ENCODE results near the gene NFATC2. TPM values are rescaled to one million over a fixed set of nuclear protein-coding genes. Genes with fewer than 3 reads are reported as not detected.

The NFATC2 gene
- total RNA-seq, 3 donors from 2014 or later: 5.9 to 11.9 (median 10.2) TPM

DNA sequence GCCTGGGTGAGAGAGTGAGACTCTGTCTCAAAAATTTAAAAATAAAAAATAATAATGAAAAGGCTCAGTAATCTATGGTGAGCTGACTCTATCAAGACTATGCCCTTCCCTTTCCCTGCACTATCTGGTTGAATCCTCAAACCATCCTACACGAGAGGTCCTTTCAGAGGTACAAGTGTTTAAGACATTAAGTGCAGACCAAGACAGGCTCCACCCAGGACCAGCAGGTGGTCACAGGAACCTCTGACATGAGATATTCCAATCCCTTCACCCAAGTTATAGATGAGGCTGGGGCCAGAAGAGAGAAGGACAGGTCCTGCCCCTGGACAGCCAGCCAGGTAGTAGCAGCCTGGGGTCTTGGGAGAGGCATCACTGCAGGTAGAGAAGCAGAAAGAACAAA is 182.6 kb downstream of the NFATC2 start:
- no peak overlapping the region for H3K27ac ChIP-seq
- H3K4me3 ChIP-seq: no peak overlapping the region
- H3K9me3 ChIP-seq: peaks cover 0 to 13% of the 10 kb centered on the region in 2 donors
- intact Hi-C loops (cut with DNase I; ENCODE audit: low total_unique reads): no loop called here
- H3K36me3 ChIP-seq: no peaks in the 10 kb centered on the region
- TF ChIP-seq POLR2A (IDR thresholded peaks at IDR 0.05) (no peak), POLR2AphosphoS5 (IDR thresholded peaks at IDR 0.05) (no peak)
- TF ChIP-seq, protein P1, sequence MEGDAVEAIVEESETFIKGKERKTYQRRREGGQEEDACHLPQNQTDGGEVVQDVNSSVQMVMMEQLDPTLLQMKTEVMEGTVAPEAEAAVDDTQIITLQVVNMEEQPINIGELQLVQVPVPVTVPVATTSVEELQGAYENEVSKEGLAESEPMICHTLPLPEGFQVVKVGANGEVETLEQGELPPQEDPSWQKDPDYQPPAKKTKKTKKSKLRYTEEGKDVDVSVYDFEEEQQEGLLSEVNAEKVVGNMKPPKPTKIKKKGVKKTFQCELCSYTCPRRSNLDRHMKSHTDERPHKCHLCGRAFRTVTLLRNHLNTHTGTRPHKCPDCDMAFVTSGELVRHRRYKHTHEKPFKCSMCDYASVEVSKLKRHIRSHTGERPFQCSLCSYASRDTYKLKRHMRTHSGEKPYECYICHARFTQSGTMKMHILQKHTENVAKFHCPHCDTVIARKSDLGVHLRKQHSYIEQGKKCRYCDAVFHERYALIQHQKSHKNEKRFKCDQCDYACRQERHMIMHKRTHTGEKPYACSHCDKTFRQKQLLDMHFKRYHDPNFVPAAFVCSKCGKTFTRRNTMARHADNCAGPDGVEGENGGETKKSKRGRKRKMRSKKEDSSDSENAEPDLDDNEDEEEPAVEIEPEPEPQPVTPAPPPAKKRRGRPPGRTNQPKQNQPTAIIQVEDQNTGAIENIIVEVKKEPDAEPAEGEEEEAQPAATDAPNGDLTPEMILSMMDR (IDR thresholded peaks at IDR 0.05): no peak
- H3K4me1 ChIP-seq: no peaks in the 10 kb centered on the region
- DNase-seq (ENCODE audit: low spot score in 2 of 2): no peak
- H3K27me3 ChIP-seq: no peaks in the 10 kb centered on the region

- TF ChIP-seq, protein P1 (IDR thresholded peaks at IDR 0.05): no peak
- TF ChIP-seq POLR2A (IDR thresholded peaks at IDR 0.05): no peak
- H3K36me3 ChIP-seq: no peaks in the 10 kb centered on the region
- no peaks in the 10 kb centered on the region for H3K4me1 ChIP-seq
- no peak overlapping the region for H3K4me3 ChIP-seq
- DNase-seq (ENCODE audit: low spot score in 2 of 2): no peak
- peaks cover 0 to 13% of the 10 kb centered on the region in 2 donors for H3K9me3 ChIP-seq
- H3K27ac ChIP-seq: no peak overlapping the region
- intact Hi-C loops (cut with DNase I; ENCODE audit: low total_unique reads): no loop called here
- no peaks in the 10 kb centered on the region for H3K27me3 ChIP-seq
Measured at GRCh38 chr20:51359401-51359800, 183.1 kb downstream of the NFATC2 start.

- no peak for DNase-seq (ENCODE audit: low spot score in 2 of 2)
- no peak for TF ChIP-seq POLR2A (IDR thresholded peaks at IDR 0.05)
- TF ChIP-seq, protein P1 (IDR thresholded peaks at IDR 0.05): no peak
- no peak for TF ChIP-seq POLR2AphosphoS5 (IDR thresholded peaks at IDR 0.05)
- intact Hi-C loops (cut with DNase I; ENCODE audit: low total_unique reads): no loop called here
- no peaks in the 10 kb centered on the region for H3K4me1 ChIP-seq
- no peak overlapping the region for H3K4me3 ChIP-seq
- no peaks in the 10 kb centered on the region for H3K36me3 ChIP-seq
- H3K9me3 ChIP-seq: peaks cover 0 to 5% of the 10 kb centered on the region in 2 donors
- no peak overlapping the region for H3K27ac ChIP-seq
- H3K27me3 ChIP-seq: no peaks in the 10 kb centered on the region
Measured at GRCh38 chr20:51358032-51358724, 184.3 kb downstream of the NFATC2 start.

DNA sequence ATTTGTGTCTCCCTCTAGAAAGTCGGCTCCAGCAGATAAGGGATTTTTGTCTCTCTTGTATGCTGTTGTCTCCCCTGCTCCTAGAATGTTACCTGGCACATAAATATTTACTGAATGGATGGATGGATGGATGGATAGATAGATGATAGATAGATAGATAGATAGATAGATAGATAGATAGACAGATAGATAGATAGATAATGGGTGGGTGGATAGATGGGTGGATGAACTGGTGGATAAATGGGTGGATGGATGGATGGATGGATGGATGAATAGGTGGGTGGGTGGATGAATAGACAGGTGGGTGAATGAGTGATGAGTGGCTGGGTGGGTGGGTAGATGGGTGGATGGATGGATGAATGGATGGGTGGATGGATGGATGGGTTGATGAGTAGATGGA is 185.0 kb downstream of the NFATC2 start:
- TF ChIP-seq, protein P1 (IDR thresholded peaks at IDR 0.05): no peak
- TF ChIP-seq POLR2AphosphoS5 (IDR thresholded peaks at IDR 0.05) (no peak), POLR2A (IDR thresholded peaks at IDR 0.05) (no peak)
- Histone ChIP-seq H3K9me3 (no peaks in the 10 kb centered on the region), H3K27me3 (no peaks in the 10 kb centered on the region), H3K4me1 (no peaks in the 10 kb centered on the region), H3K27ac (no peak overlapping the region), H3K4me3 (no peak overlapping the region), H3K36me3 (no peaks in the 10 kb centered on the region)
- intact Hi-C loops (cut with DNase I; ENCODE audit: low total_unique reads): no loop called here
- DNase-seq (ENCODE audit: low spot score in 2 of 2): no peak

- no peak overlapping the region for H3K27ac ChIP-seq
- no peaks in the 10 kb centered on the region for H3K36me3 ChIP-seq
- H3K9me3 ChIP-seq: no peaks in the 10 kb centered on the region
- no peak for DNase-seq (ENCODE audit: low spot score in 2 of 2)
- no peaks in the 10 kb centered on the region for H3K27me3 ChIP-seq
- intact Hi-C loops (cut with DNase I; ENCODE audit: low total_unique reads): no loop called here
- H3K4me1 ChIP-seq: no peaks in the 10 kb centered on the region
- no peak overlapping the region for H3K4me3 ChIP-seq
- TF ChIP-seq, protein P1 (IDR thresholded peaks at IDR 0.05): no peak
- no peak for TF ChIP-seq POLR2A (IDR thresholded peaks at IDR 0.05)
Measured at GRCh38 chr20:51356871-51357270, 185.6 kb downstream of the NFATC2 start.

Measured in breast epithelium (tissue), 4 donors.